IMR-90 (cell line): ENCODE results near the gene CDKAL1. TPM values are rescaled to one million over a fixed set of nuclear protein-coding genes. Genes with fewer than 3 reads are reported as not detected.

Source experiments
- ATAC-seq: fragments of 200-7000 bp; cut with Tn5 transposase; 2 replicates; pipeline ENCODE4 v1.9.1; 2020; ENCODE audit warnings: low read depth, mild to moderate bottlenecking, moderate library complexity
- BruUV-seq: library from RNA; stranded (reverse); fragments of 400-500 nt; replicated peaks from 2 replicates; lab custom pipeline; 2021; lab: Mats Ljungman, UMichigan
- CTCF ChIA-PET: fragments of 300-600 bp; formaldehyde crosslinking; extraction: SDS; loops from one replicate; lab custom pipeline; 2021; ENCODE audit warnings: antibody characterized with exemption; lab: Yijun Ruan, JAX
- POLR2A ChIA-PET: fragments of 300-600 bp; sonication (Branson Sonifier 250); formaldehyde crosslinking; loops from one replicate; lab custom pipeline; 2022; ENCODE audit warnings: antibody characterized with exemption; ENCODE audit not compliant: unreplicated experiment; lab: Charles Lee
- DNase-seq: peaks from one replicate; pipeline ENCODE4 v3.0.0; 2013
- H2AFZ ChIP-seq: replicated peaks from 2 replicates; pipeline ENCODE3; 2013; ENCODE audit warnings: low read length, mild to moderate bottlenecking; ENCODE audit not compliant: poor library complexity
- H2AK5ac ChIP-seq: 2 replicates; pipeline ENCODE4 v1.6.1; 2013; ENCODE audit warnings: low read depth, low read length, inconsistent platforms
- H2AK9ac ChIP-seq: replicated peaks from 2 replicates; pipeline ENCODE3; 2013; ENCODE audit warnings: mild to moderate bottlenecking, low read depth, low read length, moderate library complexity; ENCODE audit not compliant: poor library complexity
- H2BK120ac ChIP-seq: 2 replicates; pipeline ENCODE4 v1.6.1; 2013; ENCODE audit warnings: low read depth, low read length, inconsistent platforms
- H2BK15ac ChIP-seq: 3 replicates; pipeline ENCODE4 v1.6.1; 2013; ENCODE audit warnings: low read depth, low read length, inconsistent platforms
- H2BK20ac ChIP-seq: 2 replicates; pipeline ENCODE4 v1.6.1; 2013; ENCODE audit warnings: low read depth, mild to moderate bottlenecking, inconsistent platforms, low read length, moderate library complexity
- H2BK5ac ChIP-seq: 2 replicates; pipeline ENCODE4 v1.6.1; 2013; ENCODE audit warnings: mild to moderate bottlenecking, low read depth, low read length, inconsistent platforms; ENCODE audit not compliant: poor library complexity, severe bottlenecking
- H3K14ac ChIP-seq: replicated peaks from 2 replicates; pipeline ENCODE4 v1.6.1; 2013; ENCODE audit warnings: low read depth, low read length, inconsistent platforms
- H3K18ac ChIP-seq: 2 replicates; pipeline ENCODE4 v1.6.1; 2013; ENCODE audit warnings: low read depth, low read length, control low read depth
- H3K23ac ChIP-seq: 2 replicates; pipeline ENCODE4 v1.6.1; 2013; ENCODE audit warnings: low read depth, low read length, inconsistent platforms
- H3K27ac ChIP-seq: 2 replicates; pipeline ENCODE4 v1.5.1; 2013; ENCODE audit warnings: mild to moderate bottlenecking, control low read depth, low read length; ENCODE audit not compliant: insufficient read depth
- H3K27me3 ChIP-seq: 2 replicates; pipeline ENCODE4 v1.6.1; 2013; ENCODE audit warnings: low read length; ENCODE audit not compliant: control insufficient read depth, insufficient read depth
- H3K36me3 ChIP-seq: 2 replicates; pipeline ENCODE4 v1.6.1; 2013; ENCODE audit warnings: low read length, mixed read lengths; ENCODE audit not compliant: control insufficient read depth, insufficient read depth
- H3K4ac ChIP-seq: 2 replicates; pipeline ENCODE4 v1.6.1; 2013; ENCODE audit warnings: low read depth, low read length, inconsistent platforms
- H3K4me1 ChIP-seq: 2 replicates; pipeline ENCODE4 v1.6.1; 2013; ENCODE audit warnings: low read length, mixed read lengths; ENCODE audit not compliant: control insufficient read depth, insufficient read depth
- H3K4me2 ChIP-seq: 2 replicates; pipeline ENCODE4 v1.6.1; 2013; ENCODE audit warnings: low read depth, mild to moderate bottlenecking, control low read depth, low read length, moderate library complexity
- H3K4me3 ChIP-seq: 2 replicates; pipeline ENCODE4 v1.5.1; 2013; ENCODE audit warnings: low read depth, mild to moderate bottlenecking, control low read depth, low read length, moderate library complexity; ENCODE audit not compliant: insufficient read depth
- H3K56ac ChIP-seq: 2 replicates; pipeline ENCODE4 v1.6.1; 2013; ENCODE audit warnings: low read length, inconsistent platforms; ENCODE audit not compliant: insufficient read depth; ENCODE audit errors: extremely low read depth
- H3K79me1 ChIP-seq, 2 experiments: 2 replicates each; pipeline ENCODE4 v1.6.1; 2013; ENCODE audit warnings: low read length in 2 of 2, inconsistent platforms in 1 of 2, low read depth in 1 of 2
- H3K9ac ChIP-seq: 2 replicates; pipeline ENCODE4 v1.6.1; 2013; ENCODE audit warnings: low read depth, low read length, control low read depth
- H3K9me1 ChIP-seq: 2 replicates; pipeline ENCODE4 v1.6.1; 2013; ENCODE audit warnings: low read length, inconsistent platforms; ENCODE audit not compliant: insufficient read depth
- H3K9me3 ChIP-seq: 2 replicates; pipeline ENCODE4 v1.6.1; 2013; ENCODE audit warnings: low read length; ENCODE audit not compliant: control insufficient read depth, insufficient read depth
- H4K20me1 ChIP-seq: 2 replicates; pipeline ENCODE4 v1.6.1; 2013; ENCODE audit warnings: low read length, inconsistent platforms; ENCODE audit not compliant: insufficient read depth
- H4K5ac ChIP-seq: 2 replicates; pipeline ENCODE4 v1.6.1; 2013; ENCODE audit warnings: mild to moderate bottlenecking, low read depth, low read length, control low read depth
- H4K8ac ChIP-seq, 2 experiments: 2 replicates each; pipeline ENCODE4 v1.6.1; 2013; ENCODE audit warnings: low read depth in 2 of 2, low read length in 2 of 2, control low read depth in 1 of 2, inconsistent platforms in 1 of 2
- H4K91ac ChIP-seq: 2 replicates; pipeline ENCODE4 v1.6.1; 2013; ENCODE audit warnings: low read depth, low read length, inconsistent platforms; ENCODE audit not compliant: insufficient read depth
- CEBPB ChIP-seq: IDR thresholded peaks from 2 replicates; pipeline ENCODE4 v1.6.1; 2012; ENCODE audit warnings: low read depth, low read length, improper control_type of control experiment
- CHD1 ChIP-seq: IDR thresholded peaks from 2 replicates; pipeline ENCODE4 v1.6.1; 2012; ENCODE audit warnings: low read depth, low read length, improper control_type of control experiment
- CTCF ChIP-seq: conservative IDR thresholded peaks from 2 replicates; pipeline ENCODE4 v1.5.1; 2012; ENCODE audit warnings: mild to moderate bottlenecking, low read depth, low read length, improper control_type of control experiment
- ELK1 ChIP-seq: fragments of 150-350 bp; IDR thresholded peaks from 2 replicates; pipeline ENCODE4 v1.6.1; 2016; ENCODE audit warnings: low read depth, mild to moderate bottlenecking, low read length, moderate library complexity, borderline replicate concordance
- FOS ChIP-seq: fragments of 150-350 bp; IDR thresholded peaks from 2 replicates; pipeline ENCODE4 v1.6.1; 2016; ENCODE audit warnings: low read depth, low read length
- MAFK ChIP-seq: IDR thresholded peaks from 2 replicates; pipeline ENCODE4 v1.6.1; 2012; ENCODE audit warnings: low read depth, low read length, improper control_type of control experiment
- MAZ ChIP-seq: IDR thresholded peaks from 2 replicates; pipeline ENCODE4 v1.6.1; 2012; ENCODE audit warnings: low read depth, mild to moderate bottlenecking, low read length, improper control_type of control experiment, moderate library complexity, borderline replicate concordance
- NFE2L2 ChIP-seq: fragments of 150-350 bp; IDR thresholded peaks from 2 replicates; pipeline ENCODE4 v1.6.1; 2016; ENCODE audit warnings: low read depth, mild to moderate bottlenecking, low read length
- RAD21 ChIP-seq: IDR thresholded peaks from 2 replicates; pipeline ENCODE4 v1.6.1; 2012; ENCODE audit warnings: low read length, improper control_type of control experiment
- SMC3 ChIP-seq: fragments of 150-350 bp; IDR thresholded peaks from 2 replicates; pipeline ENCODE4 v1.6.1; 2016; ENCODE audit warnings: low read depth, mild to moderate bottlenecking, antibody characterized with exemption, low read length, moderate library complexity
- USF2 ChIP-seq: fragments of 150-350 bp; IDR thresholded peaks from 2 replicates; pipeline ENCODE4 v1.6.1; 2017; ENCODE audit warnings: mild to moderate bottlenecking, antibody characterized with exemption, low read length, low read depth
- WGBS, 2 experiments: methylation state at CpG; one replicate each; pipeline versions ENCODE4 v1.1.5 to v1.1.7; 2013; ENCODE audit warnings: missing lambda C conversion rate in 2 of 2; ENCODE audit not compliant: insufficient read length in 1 of 2; ENCODE audit errors: extremely low coverage in 2 of 2; 5-methylcytosine and 5-hydroxymethylcytosine counted together
- dilution Hi-C: fragments of 300-500 bp; cut with HindIII; formaldehyde crosslinking; loops from one replicate; pipeline ENCODE4 v1.14.3; 2018; ENCODE audit warnings: low sequenced_read_pairs; ENCODE audit not compliant: unreplicated experiment
- in situ Hi-C: fragments of 300-500 bp; cut with MboI; formaldehyde crosslinking; loops from 3 replicates; pipeline ENCODE4 v1.14.3; 2019; ENCODE audit warnings: low sequenced_read_pairs, inconsistent platforms, mixed read lengths
- intact Hi-C: fragments of 100-400 bp; cut with micrococcal nuclease; formaldehyde crosslinking; loops from 2 replicates; pipeline ENCODE4 v1.10.0; 2022
- polyA plus RNA-seq, 3 experiments: library from polyadenylated mRNA; depleted of rRNA; stranded (reverse); fragments of >200 nt; gene quantifications; 2 replicates each; pipeline ENCODE4 v1.2.3, GENCODE V29; 2012; ENCODE audit warnings: low replicate concordance in 1 of 3
- total RNA-seq: library from RNA; depleted of rRNA; stranded (reverse); fragments of >200 nt; gene quantifications from 2 replicates; pipeline ENCODE4 v1.2.3, GENCODE V29; 2012

The CDKAL1 gene
- total and polyA plus RNA-seq, 2 of the 4 experiments (the other 2 are of a cell fraction), result 3.7 to 13.1 TPM

GRCh38 chr6:20811109-20811761 is 277.0 kb downstream of the CDKAL1 start:
- Histone ChIP-seq H3K4ac (peak overlapping the region; percentile 88), H3K4me2 (peak overlapping the region; percentile 78), H3K9me3 (no peaks in the 10 kb centered on the region), H3K4me1 (peaks cover 6% of the 10 kb centered on the region), H4K91ac (peak overlapping the region; percentile 94), H3K23ac (peak overlapping the region; percentile 98), H2BK15ac (peak overlapping the region; percentile 83; the same call in 2 of the 3 replicates), H3K4me3 (no peak overlapping the region), H3K18ac (peak overlapping the region; percentile 96), H4K5ac (peak overlapping the region; percentile 92), H3K36me3 (no peaks in the 10 kb centered on the region), H2AK5ac (0 out of 2 replicates have a peak overlapping the region, but pooled peaks have one; percentile 50), H2AFZ (no peak overlapping the region), H2BK5ac (peak overlapping the region; percentile 98), H3K14ac (peak overlapping the region; percentile 95), H2BK120ac (peak overlapping the region; percentile 96), H3K27me3 (no peaks in the 10 kb centered on the region), H2BK20ac (peak overlapping the region; percentile 97), H2AK9ac (no peak overlapping the region), H3K9ac (peak overlapping the region; percentile 58; the same call in 1 of the 2 replicates), H3K56ac (peak overlapping the region; percentile 98), H3K27ac (peak overlapping the region; percentile 87; the same call in 1 of the 2 replicates), H3K9me1 (peaks cover 3% of the 10 kb centered on the region), H4K8ac (peak overlapping the region; percentile 92 to 99), H3K79me1 (peaks cover 3 to 5% of the 10 kb centered on the region in 2 experiments; a peak in 2 of 4 replicates), H4K20me1 (no peaks in the 10 kb centered on the region)
- CTCF ChIA-PET, result interaction anchor here (0.6 to 0.8 kb wide), 2 partner anchors 64 to 117 kb away, joined by 3 to 7 read pairs; no protein-coding TSS in a partner anchor
- dilution Hi-C loops (no loop called here), intact Hi-C loops (loop anchor here (5.0 kb wide), 2 partner anchors 409 to 776 kb away; partner anchors contain the start of gene E2F3), in situ Hi-C loops (no loop called here)
- TF ChIP-seq RAD21, result no peak
- TF ChIP-seq CHD1, result no peak
- no peak for TF ChIP-seq CTCF
- TF ChIP-seq FOS, result peak; percentile 93
- no peak for TF ChIP-seq SMC3
- TF ChIP-seq MAZ, result no peak
- TF ChIP-seq ELK1, result no peak
- TF ChIP-seq CEBPB, result peak; percentile 80
- TF ChIP-seq USF2, result no peak
- peak; percentile 42; the same call in 1 of the 2 replicates for TF ChIP-seq MAFK
- TF ChIP-seq NFE2L2, result no peak
- POLR2A ChIA-PET, result interaction anchor here (0.7 kb wide), 1 partner anchor 14 kb away, joined by 18 read pairs; no protein-coding TSS in a partner anchor
- no TSS peak for BruUV-seq
- WGBS, 2 experiments, result no CpG with 5 or more reads among the region's 6 CpGs
- peak; percentile 92 for ATAC-seq
- peak; percentile 99 for DNase-seq
